ENCODE results near the gene TBC1D9B. TPM values are rescaled to one million over a fixed set of nuclear protein-coding genes. Genes with fewer than 3 reads are reported as not detected.

The TBC1D9B gene
- total RNA-seq, 1 experiment from 2014 or later: 127 TPM

GRCh38 chr5:179912951-179913350, 5.3 kb upstream of the TBC1D9B start:
- ChIA-PET POLR2A (no interaction called here), CTCF (interaction anchor here (0.8 kb wide), 1 partner anchor 111 kb away, joined by 3 read pairs; no protein-coding TSS in a partner anchor), RAD21 (ENCODE audit: low non-redundant PET in 1 of 2, low total read pairs in 2 of 2, uncharacterized antibody in 2 of 2, unreplicated experiment in 2 of 2) (no interaction called here)
- Histone ChIP-seq H3K9me3 (ENCODE audit: control insufficient read depth in 1 of 2, insufficient read depth in 1 of 2, low read depth in 1 of 2, low read length in 2 of 2) (no peaks in the 10 kb centered on the region), H4K20me1 (ENCODE audit: insufficient read depth) (no peaks in the 10 kb centered on the region), H3K4me3 (replicated peaks in 1 of 2; ENCODE audit: low read depth in 1 of 2, low read length in 2 of 2) (no peak overlapping the region), H2AFZ (ENCODE audit: low read depth, low read length, poor library complexity, severe bottlenecking) (no peak overlapping the region), H3K9ac (ENCODE audit: low read length) (no peak overlapping the region), H3K27me3 (ENCODE audit: insufficient read depth, low read length) (no peaks in the 10 kb centered on the region), H3K27ac (ENCODE audit: low read depth, low read length) (no peak overlapping the region), H3K9me2 (ENCODE audit: insufficient read depth) (no peaks in the 10 kb centered on the region), H3K36me3 (ENCODE audit: control insufficient read depth in 1 of 2, insufficient read depth in 2 of 2, low read length in 2 of 2) (no peaks in the 10 kb centered on the region), H3K4me2 (ENCODE audit: low read length) (no peak overlapping the region), H3K4me1 (ENCODE audit: control insufficient read depth in 1 of 2, insufficient read depth in 2 of 2, low read length in 2 of 2) (peaks cover 9 to 19% of the 10 kb centered on the region in 2 experiments; a peak in 3 of 4 replicates), H3K79me2 (ENCODE audit: insufficient read depth, low read length) (no peaks in the 10 kb centered on the region)
- no TSS peak for BruUV-seq (replicated peaks)
- TF ChIP-seq SIN3A (IDR thresholded peaks at IDR 0.05; ENCODE audit: low read depth): no peak
- no peak for TF ChIP-seq POLR2AphosphoS5 (IDR thresholded peaks at IDR 0.05; ENCODE audit: low read depth, low read length)
- TF ChIP-seq ZNF274 (IDR thresholded peaks at IDR 0.05; ENCODE audit: low read depth, low read length): no peak
- no peak for TF ChIP-seq MAX (IDR thresholded peaks at IDR 0.05)
- TF ChIP-seq, protein P1, sequence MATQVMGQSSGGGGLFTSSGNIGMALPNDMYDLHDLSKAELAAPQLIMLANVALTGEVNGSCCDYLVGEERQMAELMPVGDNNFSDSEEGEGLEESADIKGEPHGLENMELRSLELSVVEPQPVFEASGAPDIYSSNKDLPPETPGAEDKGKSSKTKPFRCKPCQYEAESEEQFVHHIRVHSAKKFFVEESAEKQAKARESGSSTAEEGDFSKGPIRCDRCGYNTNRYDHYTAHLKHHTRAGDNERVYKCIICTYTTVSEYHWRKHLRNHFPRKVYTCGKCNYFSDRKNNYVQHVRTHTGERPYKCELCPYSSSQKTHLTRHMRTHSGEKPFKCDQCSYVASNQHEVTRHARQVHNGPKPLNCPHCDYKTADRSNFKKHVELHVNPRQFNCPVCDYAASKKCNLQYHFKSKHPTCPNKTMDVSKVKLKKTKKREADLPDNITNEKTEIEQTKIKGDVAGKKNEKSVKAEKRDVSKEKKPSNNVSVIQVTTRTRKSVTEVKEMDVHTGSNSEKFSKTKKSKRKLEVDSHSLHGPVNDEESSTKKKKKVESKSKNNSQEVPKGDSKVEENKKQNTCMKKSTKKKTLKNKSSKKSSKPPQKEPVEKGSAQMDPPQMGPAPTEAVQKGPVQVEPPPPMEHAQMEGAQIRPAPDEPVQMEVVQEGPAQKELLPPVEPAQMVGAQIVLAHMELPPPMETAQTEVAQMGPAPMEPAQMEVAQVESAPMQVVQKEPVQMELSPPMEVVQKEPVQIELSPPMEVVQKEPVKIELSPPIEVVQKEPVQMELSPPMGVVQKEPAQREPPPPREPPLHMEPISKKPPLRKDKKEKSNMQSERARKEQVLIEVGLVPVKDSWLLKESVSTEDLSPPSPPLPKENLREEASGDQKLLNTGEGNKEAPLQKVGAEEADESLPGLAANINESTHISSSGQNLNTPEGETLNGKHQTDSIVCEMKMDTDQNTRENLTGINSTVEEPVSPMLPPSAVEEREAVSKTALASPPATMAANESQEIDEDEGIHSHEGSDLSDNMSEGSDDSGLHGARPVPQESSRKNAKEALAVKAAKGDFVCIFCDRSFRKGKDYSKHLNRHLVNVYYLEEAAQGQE (IDR thresholded peaks at IDR 0.05; ENCODE audit: low read depth): no peak
- TF ChIP-seq ELF1 (IDR thresholded peaks at IDR 0.05; ENCODE audit: borderline replicate concordance, low read depth): no peak
- TF ChIP-seq EZH2 (IDR thresholded peaks at IDR 0.05): no peak
- TF ChIP-seq, protein P2, sequence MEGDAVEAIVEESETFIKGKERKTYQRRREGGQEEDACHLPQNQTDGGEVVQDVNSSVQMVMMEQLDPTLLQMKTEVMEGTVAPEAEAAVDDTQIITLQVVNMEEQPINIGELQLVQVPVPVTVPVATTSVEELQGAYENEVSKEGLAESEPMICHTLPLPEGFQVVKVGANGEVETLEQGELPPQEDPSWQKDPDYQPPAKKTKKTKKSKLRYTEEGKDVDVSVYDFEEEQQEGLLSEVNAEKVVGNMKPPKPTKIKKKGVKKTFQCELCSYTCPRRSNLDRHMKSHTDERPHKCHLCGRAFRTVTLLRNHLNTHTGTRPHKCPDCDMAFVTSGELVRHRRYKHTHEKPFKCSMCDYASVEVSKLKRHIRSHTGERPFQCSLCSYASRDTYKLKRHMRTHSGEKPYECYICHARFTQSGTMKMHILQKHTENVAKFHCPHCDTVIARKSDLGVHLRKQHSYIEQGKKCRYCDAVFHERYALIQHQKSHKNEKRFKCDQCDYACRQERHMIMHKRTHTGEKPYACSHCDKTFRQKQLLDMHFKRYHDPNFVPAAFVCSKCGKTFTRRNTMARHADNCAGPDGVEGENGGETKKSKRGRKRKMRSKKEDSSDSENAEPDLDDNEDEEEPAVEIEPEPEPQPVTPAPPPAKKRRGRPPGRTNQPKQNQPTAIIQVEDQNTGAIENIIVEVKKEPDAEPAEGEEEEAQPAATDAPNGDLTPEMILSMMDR (IDR thresholded peaks at IDR 0.05 in 2 of 3, conservative IDR thresholded peaks at IDR 0.05 in 1 of 3; ENCODE audit: borderline replicate concordance in 1 of 3, insufficient read depth in 1 of 3, low read depth in 2 of 3, low read length in 2 of 3): no peak
- TF ChIP-seq, protein P3, sequence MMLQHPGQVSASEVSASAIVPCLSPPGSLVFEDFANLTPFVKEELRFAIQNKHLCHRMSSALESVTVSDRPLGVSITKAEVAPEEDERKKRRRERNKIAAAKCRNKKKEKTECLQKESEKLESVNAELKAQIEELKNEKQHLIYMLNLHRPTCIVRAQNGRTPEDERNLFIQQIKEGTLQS (IDR thresholded peaks at IDR 0.05): no peak
- TF ChIP-seq ZFX (IDR thresholded peaks at IDR 0.05): no peak
- no peak for TF ChIP-seq RAD21 (IDR thresholded peaks at IDR 0.05; ENCODE audit: low read depth)
- no peak for TF ChIP-seq TCF7L2 (IDR thresholded peaks at IDR 0.05; ENCODE audit: borderline replicate concordance, extremely low read depth, insufficient read depth, insufficient read length)
- TF ChIP-seq, protein P4, sequence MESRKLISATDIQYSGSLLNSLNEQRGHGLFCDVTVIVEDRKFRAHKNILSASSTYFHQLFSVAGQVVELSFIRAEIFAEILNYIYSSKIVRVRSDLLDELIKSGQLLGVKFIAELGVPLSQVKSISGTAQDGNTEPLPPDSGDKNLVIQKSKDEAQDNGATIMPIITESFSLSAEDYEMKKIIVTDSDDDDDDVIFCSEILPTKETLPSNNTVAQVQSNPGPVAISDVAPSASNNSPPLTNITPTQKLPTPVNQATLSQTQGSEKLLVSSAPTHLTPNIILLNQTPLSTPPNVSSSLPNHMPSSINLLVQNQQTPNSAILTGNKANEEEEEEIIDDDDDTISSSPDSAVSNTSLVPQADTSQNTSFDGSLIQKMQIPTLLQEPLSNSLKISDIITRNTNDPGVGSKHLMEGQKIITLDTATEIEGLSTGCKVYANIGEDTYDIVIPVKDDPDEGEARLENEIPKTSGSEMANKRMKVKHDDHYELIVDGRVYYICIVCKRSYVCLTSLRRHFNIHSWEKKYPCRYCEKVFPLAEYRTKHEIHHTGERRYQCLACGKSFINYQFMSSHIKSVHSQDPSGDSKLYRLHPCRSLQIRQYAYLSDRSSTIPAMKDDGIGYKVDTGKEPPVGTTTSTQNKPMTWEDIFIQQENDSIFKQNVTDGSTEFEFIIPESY (IDR thresholded peaks at IDR 0.05; ENCODE audit: extremely low read depth, insufficient replicate concordance, low read length): no peak
- ATAC-seq (no peak), DNase-seq (ENCODE audit: low read depth, low spot score) (no peak)
- intact Hi-C loops (cut with micrococcal nuclease): no loop called here

Data from HCT116 (cell line).